Stimulated activated CD8-positive, alpha-beta memory T cell treated with anti-CD3 and anti-CD28 coated beads, Interleukin-12 subunit alpha, Interleukin-12 subunit beta, amount 100 ng/mL, for 4 hours (primary cell): Measurements from ENCODE around the gene LAMTOR4.

Source experiments
- DNase-seq: peaks from one replicate; pipeline ENCODE4 v3.0.0-alpha.2; 2020; ENCODE audit warnings: low read depth

The LAMTOR4 gene

GRCh38 chr7:100153708-100154535, 5.2 kb downstream of the LAMTOR4 start:
- DNase-seq, result no peak

GRCh38 chr7:100154651-100155491, 6.2 kb downstream of the LAMTOR4 start:
- DNase-seq, result no peak

GRCh38 chr7:100155553-100156317, 7.0 kb downstream of the LAMTOR4 start:
- DNase-seq, result no peak

- no peak for DNase-seq
Measured at GRCh38 chr7:100156331-100157068, 7.8 kb downstream of the LAMTOR4 start.

GRCh38 chr7:100157069-100157333, 8.3 kb downstream of the LAMTOR4 start:
- no peak for DNase-seq

- DNase-seq, result no peak
Measured at GRCh38 chr7:100157334-100158228, 8.9 kb downstream of the LAMTOR4 start.

- peak; percentile 83 for DNase-seq
Measured at GRCh38 chr7:100158229-100159098, 9.7 kb downstream of the LAMTOR4 start, which contains the start of gene TRAPPC14. Gene TRAPPC14, minus strand, starts transcription at chr7:100158723. Its CDS starts 224 bp downstream, at chr7:100158499.

GRCh38 chr7:100159099-100159623, 10.4 kb downstream of the LAMTOR4 start:
- DNase-seq, result no peak

GRCh38 chr7:100160067-100160466, 11.3 kb downstream of the LAMTOR4 start:
- DNase-seq, result no peak

- DNase-seq, result no peak
Measured at GRCh38 chr7:100163006-100163531, 14.4 kb downstream of the LAMTOR4 start.

GRCh38 chr7:100163871-100164270, 15.2 kb downstream of the LAMTOR4 start:
- DNase-seq, result no peak

GRCh38 chr7:100166317-100166940, 17.7 kb downstream of the LAMTOR4 start:
- DNase-seq, result no peak

GRCh38 chr7:100166970-100167911, 18.5 kb downstream of the LAMTOR4 start:
- DNase-seq, result no peak

GRCh38 chr7:100167912-100168323, 19.2 kb downstream of the LAMTOR4 start:
- DNase-seq, result no peak

GRCh38 chr7:100169147-100169850, 20.6 kb downstream of the LAMTOR4 start:
- no peak for DNase-seq

GRCh38 chr7:100170101-100170897, 21.6 kb downstream of the LAMTOR4 start:
- no peak for DNase-seq
